Measurements from ENCODE around the gene PLEKHG5. TPM values are rescaled to one million over a fixed set of nuclear protein-coding genes. Genes with fewer than 3 reads are reported as not detected.
A peak's percentile ranks its signal among the peaks of the same experiment; 100 is the strongest.

Gene PLEKHG5
- total and polyA plus RNA-seq, 4 experiments from 2014 or later: 1.7 to 11.8 (median 6.2) TPM

GRCh38 chr1:6473156-6473555, 18.3 kb downstream of the PLEKHG5 start:
- H3K4me3 Mint-ChIP-seq: no peak overlapping the region
- H3K4me1 ChIP-seq (ENCODE audit: insufficient read depth, low read length): peaks cover 5% of the 10 kb centered on the region
- H3K9me3 Mint-ChIP-seq: no peaks in the 10 kb centered on the region
- no peak overlapping the region for H3K27ac ChIP-seq (ENCODE audit: low read depth, low read length)
- no peaks in the 10 kb centered on the region for H3K36me3 Mint-ChIP-seq
- CTCF ChIA-PET (ENCODE audit: partially characterized antibody): interaction anchor here (0.8 to 1.5 kb wide), 5 partner anchors 13 to 51 kb away, joined by 3 to 7 read pairs (median 4); no protein-coding TSS in a partner anchor
- POLR2A ChIA-PET (ENCODE audit: partially characterized antibody): interaction anchor here (0.6 to 5.8 kb wide), 4 partner anchors 10 to 19 kb away, joined by 3 to 40 read pairs (median 8); no protein-coding TSS in a partner anchor
- H3K4me1 Mint-ChIP-seq: peaks cover 2 to 10% (median 5%) of the 10 kb centered on the region in 4 donors
- no peak overlapping the region for H3K27ac Mint-ChIP-seq
- H3K4me3 ChIP-seq (ENCODE audit: low read length in 2 of 2): no peak overlapping the region
- no peak for DNase-seq
- no peaks in the 10 kb centered on the region for H3K27me3 ChIP-seq (ENCODE audit: insufficient read depth, low read length)
- no peaks in the 10 kb centered on the region for H3K9me3 ChIP-seq (ENCODE audit: control insufficient read depth in 1 of 2, low read length in 2 of 2)
- no peaks in the 10 kb centered on the region for H3K36me3 ChIP-seq (ENCODE audit: insufficient read depth, low read length)
- intact Hi-C loops (cut with micrococcal nuclease): no loop called here
- no peaks in the 10 kb centered on the region for H3K27me3 Mint-ChIP-seq

- intact Hi-C loops (cut with micrococcal nuclease): no loop called here
- no peaks in the 10 kb centered on the region for H3K27me3 Mint-ChIP-seq
- H3K36me3 Mint-ChIP-seq: no peaks in the 10 kb centered on the region
- H3K9me3 Mint-ChIP-seq: no peaks in the 10 kb centered on the region
- POLR2A ChIA-PET (ENCODE audit: partially characterized antibody): interaction anchor here (0.6 to 5.8 kb wide), 3 partner anchors 12 to 18 kb away, joined by 3 to 40 read pairs (median 8); no protein-coding TSS in a partner anchor
- DNase-seq: no peak
- no peak overlapping the region for H3K4me3 Mint-ChIP-seq
- H3K36me3 ChIP-seq (ENCODE audit: insufficient read depth, low read length): no peaks in the 10 kb centered on the region
- no peak overlapping the region for H3K4me3 ChIP-seq (ENCODE audit: low read length in 2 of 2)
- no peaks in the 10 kb centered on the region for H3K9me3 ChIP-seq (ENCODE audit: control insufficient read depth in 1 of 2, low read length in 2 of 2)
- H3K27me3 ChIP-seq (ENCODE audit: insufficient read depth, low read length): no peaks in the 10 kb centered on the region
- CTCF ChIA-PET (ENCODE audit: partially characterized antibody): interaction anchor here (0.7 to 2.4 kb wide), 10 partner anchors 12 to 174 kb away, joined by 3 to 10 read pairs (median 4); no protein-coding TSS in a partner anchor
- H3K27ac ChIP-seq (ENCODE audit: low read depth, low read length): no peak overlapping the region
- no peak overlapping the region for H3K27ac Mint-ChIP-seq
- peaks cover 2 to 12% (median 5%) of the 10 kb centered on the region in 4 donors for H3K4me1 Mint-ChIP-seq
- peaks cover 5% of the 10 kb centered on the region for H3K4me1 ChIP-seq (ENCODE audit: insufficient read depth, low read length)
Observed at GRCh38 chr1:6472391-6472790, 19.1 kb downstream of the PLEKHG5 start.

DNA sequence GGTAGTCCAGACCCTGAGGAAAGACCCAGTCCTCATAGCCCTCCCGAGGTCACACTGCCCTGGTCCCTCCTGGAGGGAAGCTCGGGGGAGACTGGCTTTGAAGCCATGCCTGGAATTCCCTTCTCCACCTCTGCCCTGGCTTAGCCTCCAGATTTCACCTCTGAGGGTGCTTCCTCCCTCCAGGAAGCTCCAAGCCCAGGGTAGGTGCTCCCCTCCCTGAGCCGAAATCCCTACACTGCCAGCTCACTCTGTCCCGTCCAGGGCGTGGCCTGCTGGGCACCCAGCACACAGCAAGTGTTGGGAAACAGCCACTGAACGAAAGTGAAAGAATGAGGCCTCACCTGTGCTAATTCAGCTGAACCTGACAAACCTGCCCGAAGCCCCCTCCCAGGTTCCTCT, 19.5 kb downstream of the PLEKHG5 start:
- H3K4me1 ChIP-seq (ENCODE audit: insufficient read depth, low read length): peaks cover 8% of the 10 kb centered on the region
- no peak overlapping the region for H3K4me3 ChIP-seq (ENCODE audit: low read length in 2 of 2)
- H3K36me3 ChIP-seq (ENCODE audit: insufficient read depth, low read length): no peaks in the 10 kb centered on the region
- no peak for DNase-seq
- peaks cover 2 to 15% (median 6%) of the 10 kb centered on the region in 4 donors for H3K4me1 Mint-ChIP-seq
- no peaks in the 10 kb centered on the region for H3K27me3 ChIP-seq (ENCODE audit: insufficient read depth, low read length)
- intact Hi-C loops (cut with micrococcal nuclease): no loop called here
- no peaks in the 10 kb centered on the region for H3K9me3 ChIP-seq (ENCODE audit: control insufficient read depth in 1 of 2, low read length in 2 of 2)
- H3K27me3 Mint-ChIP-seq: no peaks in the 10 kb centered on the region
- H3K4me3 Mint-ChIP-seq: no peak overlapping the region
- H3K9me3 Mint-ChIP-seq: no peaks in the 10 kb centered on the region
- ChIA-PET POLR2A (ENCODE audit: partially characterized antibody) (interaction anchor here (2.0 to 5.8 kb wide), 2 partner anchors 12 to 17 kb away, joined by 8 to 40 read pairs; no protein-coding TSS in a partner anchor), CTCF (ENCODE audit: partially characterized antibody) (interaction anchor here (0.7 to 2.4 kb wide), 10 partner anchors 12 to 175 kb away, joined by 3 to 10 read pairs (median 4); no protein-coding TSS in a partner anchor)
- H3K36me3 Mint-ChIP-seq: no peaks in the 10 kb centered on the region
- H3K27ac ChIP-seq (ENCODE audit: low read depth, low read length): no peak overlapping the region
- H3K27ac Mint-ChIP-seq: no peak overlapping the region

DNA sequence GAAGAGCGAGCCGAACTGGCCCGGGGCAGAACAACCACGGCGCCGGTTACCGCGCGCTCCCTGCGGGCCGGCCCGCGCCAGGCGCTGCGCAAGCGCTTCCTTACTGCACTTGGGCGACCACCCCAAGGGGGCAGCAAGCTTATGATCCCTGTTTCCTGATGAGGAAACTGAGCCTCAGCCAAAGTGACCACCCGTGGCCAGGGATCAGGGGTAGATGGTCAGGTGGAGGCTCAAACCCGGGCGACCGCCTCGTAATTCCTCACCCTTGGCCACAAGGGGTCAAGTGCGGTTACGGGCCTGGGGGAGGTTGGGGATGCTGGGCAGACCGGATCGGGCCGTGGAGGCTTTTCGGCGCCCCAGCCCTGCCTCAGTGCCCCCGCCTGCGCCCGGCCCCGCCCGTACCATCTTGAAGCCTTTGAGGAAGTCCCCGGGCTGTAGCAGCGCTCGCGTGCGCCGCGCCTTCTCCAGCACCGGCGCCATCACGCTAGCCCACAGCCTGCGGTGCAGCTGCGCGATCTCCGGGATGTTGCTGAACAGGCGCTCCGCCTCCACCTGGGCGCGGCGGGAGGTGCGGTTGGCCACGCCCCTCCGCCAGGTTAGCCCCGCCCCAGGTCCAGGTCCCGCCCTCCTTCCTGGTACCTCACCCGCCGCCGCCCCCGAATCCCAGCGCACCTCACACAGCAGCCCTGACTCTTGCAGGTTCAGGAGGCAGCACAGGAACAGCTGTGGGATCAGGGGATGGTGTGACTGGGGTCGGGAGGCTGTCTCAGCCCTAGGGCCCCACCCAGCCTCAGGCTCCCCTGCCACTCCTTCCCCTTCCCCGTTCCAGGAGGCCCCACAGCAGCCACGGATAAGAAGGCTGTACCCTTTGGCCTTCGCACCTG, 20.1 kb downstream of the PLEKHG5 start:
- no peaks in the 10 kb centered on the region for H3K36me3 ChIP-seq (ENCODE audit: insufficient read depth, low read length)
- Mint-ChIP-seq H3K27ac (no peak overlapping the region), H3K27me3 (no peaks in the 10 kb centered on the region), H3K9me3 (no peaks in the 10 kb centered on the region), H3K36me3 (no peaks in the 10 kb centered on the region), H3K4me3 (peak overlapping the region in 1 of 8 donors; percentile 7), H3K4me1 (peaks cover 2 to 21% (median 10%) of the 10 kb centered on the region in 4 donors)
- H3K4me1 ChIP-seq (ENCODE audit: insufficient read depth, low read length): peaks cover 14% of the 10 kb centered on the region
- ChIA-PET CTCF (ENCODE audit: partially characterized antibody) (interaction anchor here (0.7 to 2.4 kb wide), 8 partner anchors 17 to 176 kb away, joined by 3 to 10 read pairs (median 4); no protein-coding TSS in a partner anchor), POLR2A (ENCODE audit: partially characterized antibody) (interaction anchor here (1.1 to 5.8 kb wide), 3 partner anchors 11 to 152 kb away, joined by 3 to 40 read pairs (median 8); no protein-coding TSS in a partner anchor)
- H3K9me3 ChIP-seq (ENCODE audit: control insufficient read depth in 1 of 2, low read length in 2 of 2): no peaks in the 10 kb centered on the region
- peak in 1 of 5 donors; percentile 26 for DNase-seq
- intact Hi-C loops (cut with micrococcal nuclease): no loop called here
- no peak overlapping the region for H3K27ac ChIP-seq (ENCODE audit: low read depth, low read length)
- H3K4me3 ChIP-seq (ENCODE audit: low read length in 2 of 2): no peak overlapping the region
- H3K27me3 ChIP-seq (ENCODE audit: insufficient read depth, low read length): no peaks in the 10 kb centered on the region

- POLR2A ChIA-PET (ENCODE audit: partially characterized antibody): interaction anchor here (0.6 to 5.8 kb wide), 3 partner anchors 10 to 153 kb away, joined by 3 to 40 read pairs (median 3); no protein-coding TSS in a partner anchor
- Mint-ChIP-seq H3K4me1 (peaks cover 2 to 20% (median 9%) of the 10 kb centered on the region in 4 donors), H3K27me3 (no peaks in the 10 kb centered on the region), H3K27ac (no peak overlapping the region), H3K36me3 (peaks cover 0 to 2% of the 10 kb centered on the region in 2 donors), H3K4me3 (peak overlapping the region in 1 of 8 donors; percentile 7), H3K9me3 (no peaks in the 10 kb centered on the region)
- CTCF ChIA-PET (ENCODE audit: partially characterized antibody): interaction anchor here (0.7 to 2.4 kb wide), 4 partner anchors 12 to 47 kb away, joined by 3 to 10 read pairs (median 6); no protein-coding TSS in a partner anchor
- H3K27ac ChIP-seq (ENCODE audit: low read depth, low read length): no peak overlapping the region
- DNase-seq: no peak
- H3K27me3 ChIP-seq (ENCODE audit: insufficient read depth, low read length): no peaks in the 10 kb centered on the region
- peaks cover 13% of the 10 kb centered on the region for H3K4me1 ChIP-seq (ENCODE audit: insufficient read depth, low read length)
- no peaks in the 10 kb centered on the region for H3K36me3 ChIP-seq (ENCODE audit: insufficient read depth, low read length)
- intact Hi-C loops (cut with micrococcal nuclease): no loop called here
- no peaks in the 10 kb centered on the region for H3K9me3 ChIP-seq (ENCODE audit: control insufficient read depth in 1 of 2, low read length in 2 of 2)
- H3K4me3 ChIP-seq (ENCODE audit: low read length in 2 of 2): no peak overlapping the region
Observed at GRCh38 chr1:6470132-6471085, 21.1 kb downstream of the PLEKHG5 start.

GRCh38 chr1:6468729-6469461, 22.6 kb downstream of the PLEKHG5 start:
- H3K9me3 Mint-ChIP-seq: no peaks in the 10 kb centered on the region
- H3K36me3 Mint-ChIP-seq: peaks cover 8 to 11% of the 10 kb centered on the region in 2 donors
- H3K4me3 Mint-ChIP-seq: peak overlapping the region in 1 of 8 donors; percentile 15
- Histone ChIP-seq H3K9me3 (ENCODE audit: control insufficient read depth in 1 of 2, low read length in 2 of 2) (no peaks in the 10 kb centered on the region), H3K27me3 (ENCODE audit: insufficient read depth, low read length) (no peaks in the 10 kb centered on the region), H3K27ac (ENCODE audit: low read depth, low read length) (no peak overlapping the region), H3K4me1 (ENCODE audit: insufficient read depth, low read length) (peaks cover 21% of the 10 kb centered on the region), H3K4me3 (ENCODE audit: low read length in 2 of 2) (no peak overlapping the region), H3K36me3 (ENCODE audit: insufficient read depth, low read length) (peaks cover 5% of the 10 kb centered on the region)
- ChIA-PET POLR2A (ENCODE audit: partially characterized antibody) (interaction anchor here (5.8 to 18.2 kb wide), 2 partner anchors 9 to 22 kb away, joined by 40 to 390 read pairs; no protein-coding TSS in a partner anchor), CTCF (ENCODE audit: partially characterized antibody) (interaction anchor here (1.2 to 2.6 kb wide), 2 partner anchors 14 to 15 kb away, joined by 4 to 10 read pairs; no protein-coding TSS in a partner anchor)
- intact Hi-C loops (cut with micrococcal nuclease): loop anchor here (10.0 kb wide), 1 partner anchor 316 kb away; the partner anchor contains the start of gene CAMTA1
- peaks cover 7 to 30% (median 14%) of the 10 kb centered on the region in 4 donors for H3K4me1 Mint-ChIP-seq
- no peak for DNase-seq
- H3K27me3 Mint-ChIP-seq: no peaks in the 10 kb centered on the region
- no peak overlapping the region for H3K27ac Mint-ChIP-seq

All from CD4-positive, alpha-beta memory T cell (primary cell).